Memory B cell (primary cell): ENCODE results near the gene RTL1.

ENCODE experiments used
- ATAC-seq: fragments of 150-1000 bp; cut with Tn5 transposase; 2 replicates; pipeline ENCODE4 v1.10.0; 2021; ENCODE audit warnings: low read depth, mild to moderate bottlenecking, moderate library complexity
- DNase-seq, 2 donors: peaks; one replicate each; pipeline ENCODE4 v3.0.0; 2022; ENCODE audit warnings: low spot score in 2 of 2
- H3K27ac Mint-ChIP-seq: one replicate; pipeline ENCODE4 v1.8.0; 2022; ENCODE audit warnings: mild to moderate bottlenecking, moderate library complexity, mixed read lengths
- H3K27me3 Mint-ChIP-seq: one replicate; pipeline ENCODE4 v1.8.0; 2022; ENCODE audit warnings: mixed read lengths
- H3K36me3 Mint-ChIP-seq: one replicate; pipeline ENCODE4 v1.8.0; 2022; ENCODE audit warnings: mild to moderate bottlenecking, mixed read lengths
- H3K4me1 Mint-ChIP-seq: one replicate; pipeline ENCODE4 v1.8.0; 2022; ENCODE audit warnings: mixed read lengths
- H3K4me3 Mint-ChIP-seq: one replicate; pipeline ENCODE4 v1.8.0; 2022; ENCODE audit warnings: mild to moderate bottlenecking, moderate library complexity, mixed read lengths
- H3K9me3 Mint-ChIP-seq: one replicate; pipeline ENCODE4 v1.8.0; 2022; ENCODE audit warnings: mixed read lengths

Gene RTL1

DNA sequence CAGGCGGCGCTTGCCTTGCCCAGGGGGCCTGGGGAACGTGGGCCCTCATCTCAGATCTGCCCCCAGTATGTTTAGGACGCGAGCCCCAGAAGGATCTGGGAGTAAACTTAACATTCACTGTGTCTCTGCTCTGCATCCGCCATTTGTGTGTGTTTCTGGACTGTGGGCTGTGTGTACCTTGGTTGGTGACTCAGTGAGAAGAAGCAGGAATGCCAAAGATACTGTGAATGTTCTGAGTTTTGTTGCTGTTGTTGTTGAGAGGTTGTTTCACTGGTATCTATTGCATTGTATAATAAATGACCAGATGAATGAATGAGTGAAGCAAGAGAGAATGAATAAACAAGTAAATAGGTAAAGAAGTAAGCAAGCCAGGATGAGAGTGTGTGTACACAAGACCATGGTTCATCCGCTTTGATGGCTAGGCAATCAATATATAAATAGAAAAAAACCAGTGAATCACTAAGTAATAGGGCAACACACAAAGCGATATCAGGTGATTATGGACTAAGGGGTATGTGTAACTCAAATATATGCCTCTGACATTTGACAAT is 57.1 kb downstream of the RTL1 start:
- Mint-ChIP-seq H3K4me1 (no peaks in the 10 kb centered on the region), H3K27me3 (peaks cover 2% of the 10 kb centered on the region), H3K36me3 (no peaks in the 10 kb centered on the region), H3K4me3 (no peak overlapping the region), H3K9me3 (no peaks in the 10 kb centered on the region), H3K27ac (no peak overlapping the region)
- ATAC-seq (no peak), DNase-seq (no peak)

DNA sequence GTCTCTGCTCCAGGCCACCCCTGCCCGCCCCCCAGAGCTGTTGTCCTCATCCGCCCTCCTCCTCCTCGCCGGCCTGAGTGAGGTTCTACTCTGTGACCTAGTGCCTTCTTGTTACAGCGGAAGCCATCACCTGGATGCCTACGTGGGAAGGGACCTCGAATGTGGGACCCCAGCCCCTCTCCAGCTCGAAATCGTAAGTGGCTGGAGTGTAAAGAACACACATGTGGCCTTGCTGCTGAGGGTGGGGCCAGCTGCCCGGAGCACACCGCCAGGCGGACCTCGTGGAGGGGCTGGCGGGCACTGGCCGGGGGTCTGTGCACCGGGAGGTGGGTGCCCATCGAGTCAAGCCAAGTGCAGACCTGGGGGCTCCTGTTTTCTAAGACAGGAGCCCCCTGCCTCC is 58.2 kb downstream of the RTL1 start:
- Mint-ChIP-seq H3K9me3 (no peaks in the 10 kb centered on the region), H3K27me3 (peaks cover 2% of the 10 kb centered on the region), H3K36me3 (no peaks in the 10 kb centered on the region), H3K4me3 (no peak overlapping the region), H3K4me1 (no peaks in the 10 kb centered on the region), H3K27ac (no peak overlapping the region)
- no peak for ATAC-seq
- DNase-seq, result no peak

DNA sequence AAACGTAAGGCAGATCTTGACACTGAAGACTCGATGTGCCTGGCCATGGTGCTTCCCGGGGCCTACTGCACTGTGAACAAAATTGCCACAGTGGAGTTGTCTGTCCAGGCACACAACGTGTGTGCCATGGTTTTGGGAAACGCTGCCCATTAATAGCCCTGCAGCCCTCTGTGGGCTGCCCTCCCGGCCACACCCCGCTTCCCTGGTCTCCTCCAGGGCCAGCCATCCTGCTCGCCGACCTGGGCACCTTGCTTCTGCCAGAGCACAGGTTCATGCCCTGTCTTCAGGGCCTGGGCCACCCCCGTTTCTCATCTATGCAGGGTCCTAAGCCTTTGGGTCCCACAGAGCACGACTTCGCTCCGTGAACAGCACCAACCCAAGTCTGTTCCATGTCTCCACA is 58.7 kb downstream of the RTL1 start:
- ATAC-seq (no peak), DNase-seq (no peak)
- Mint-ChIP-seq H3K36me3 (no peaks in the 10 kb centered on the region), H3K27ac (no peak overlapping the region), H3K27me3 (peaks cover 2% of the 10 kb centered on the region), H3K4me3 (no peak overlapping the region), H3K9me3 (no peaks in the 10 kb centered on the region), H3K4me1 (no peaks in the 10 kb centered on the region)

DNA sequence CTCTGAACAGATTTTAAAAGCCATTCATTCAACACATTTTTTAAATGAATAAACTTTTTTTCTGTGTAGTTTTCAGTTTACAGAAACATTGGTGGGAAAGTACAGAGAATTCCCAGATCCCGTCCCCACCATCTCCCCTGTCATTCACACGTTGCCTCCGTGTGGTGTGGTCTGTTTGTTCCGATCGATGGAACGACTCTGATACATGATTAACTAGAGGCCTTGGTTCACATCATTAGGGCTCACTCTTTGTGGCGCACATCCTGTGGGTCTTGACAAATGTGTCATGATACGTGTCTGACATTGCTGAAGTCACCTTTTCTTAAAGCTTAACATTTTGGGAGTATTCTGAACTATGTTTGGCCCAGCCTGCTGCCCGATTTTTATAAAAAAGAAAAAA is 59.1 kb downstream of the RTL1 start:
- H3K36me3 Mint-ChIP-seq, result no peaks in the 10 kb centered on the region
- H3K27me3 Mint-ChIP-seq, result peaks cover 2% of the 10 kb centered on the region
- no peaks in the 10 kb centered on the region for H3K4me1 Mint-ChIP-seq
- DNase-seq, result no peak
- no peak overlapping the region for H3K27ac Mint-ChIP-seq
- no peak overlapping the region for H3K4me3 Mint-ChIP-seq
- no peaks in the 10 kb centered on the region for H3K9me3 Mint-ChIP-seq
- no peak for ATAC-seq

DNA sequence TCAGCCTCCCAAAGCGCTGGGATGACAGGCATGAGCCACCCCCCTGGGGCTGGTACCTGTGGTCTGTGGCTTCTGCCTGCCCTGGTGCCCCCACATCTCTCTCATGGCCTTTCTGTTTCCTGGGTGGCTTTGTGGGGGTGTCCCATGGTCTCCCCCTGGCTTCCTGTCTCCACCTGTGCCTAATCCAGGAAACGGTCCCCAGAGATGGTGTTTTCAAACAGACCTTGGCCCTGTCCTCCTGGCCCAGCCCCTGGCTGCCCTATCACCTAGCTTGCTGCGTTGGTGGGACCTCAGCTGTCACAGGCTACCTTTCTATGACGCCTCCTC is 59.5 kb downstream of the RTL1 start:
- Mint-ChIP-seq H3K36me3 (no peaks in the 10 kb centered on the region), H3K27ac (no peak overlapping the region), H3K9me3 (no peaks in the 10 kb centered on the region), H3K4me1 (no peaks in the 10 kb centered on the region), H3K4me3 (no peak overlapping the region), H3K27me3 (peaks cover 2% of the 10 kb centered on the region)
- DNase-seq (no peak), ATAC-seq (no peak)

DNA sequence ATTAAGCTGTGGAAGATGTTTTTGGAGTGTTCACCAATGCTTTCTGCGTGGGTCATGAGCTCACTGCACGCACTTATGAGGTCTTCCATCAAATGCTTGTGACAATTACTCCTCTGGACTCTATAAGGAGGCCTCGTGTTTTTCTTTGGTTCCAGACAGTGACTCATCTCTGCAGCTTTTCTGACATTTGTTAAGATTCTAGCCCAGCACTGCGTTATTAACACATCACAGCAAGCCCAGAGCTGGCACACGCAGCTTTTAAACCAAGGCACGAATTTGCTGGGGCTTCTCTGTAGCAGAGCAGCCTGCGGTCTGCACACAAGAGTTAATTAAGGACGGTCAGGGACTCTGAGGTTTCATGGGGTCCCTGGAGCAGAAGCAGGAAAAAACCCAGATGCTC is 60.7 kb downstream of the RTL1 start:
- H3K4me3 Mint-ChIP-seq, result no peak overlapping the region
- H3K27ac Mint-ChIP-seq, result no peak overlapping the region

DNA sequence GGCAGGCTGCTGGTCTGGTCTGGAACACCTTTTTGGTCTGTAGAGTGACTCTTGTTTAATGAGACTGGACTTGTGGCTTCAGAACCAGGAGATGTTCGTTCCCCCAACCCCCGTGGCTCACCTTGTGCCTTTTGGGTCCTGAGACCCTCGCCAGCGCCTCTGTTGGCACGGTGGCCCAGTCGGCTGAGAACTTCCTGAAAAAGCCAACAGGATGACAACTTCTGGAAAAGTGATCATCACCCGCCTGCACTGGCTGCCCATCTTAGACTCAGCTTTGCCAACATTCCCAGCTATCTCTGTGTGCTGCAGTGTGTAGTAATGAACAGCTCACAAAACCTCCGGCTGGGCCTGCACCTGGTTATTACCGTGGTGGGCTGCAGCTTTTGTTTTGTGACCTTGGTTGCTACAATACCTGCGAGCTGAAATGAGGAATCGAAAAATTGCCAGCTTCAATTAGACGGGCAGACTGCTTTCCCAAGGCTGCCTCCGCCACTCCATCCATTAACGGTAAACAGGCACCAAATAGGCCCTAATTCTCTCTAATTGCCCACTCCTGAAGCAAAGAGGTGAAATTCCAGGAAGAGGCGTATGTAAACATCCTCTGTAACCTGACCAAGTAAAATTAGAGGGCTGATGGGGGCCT is 61.6 kb downstream of the RTL1 start:
- H3K4me3 Mint-ChIP-seq, result no peak overlapping the region
- H3K9me3 Mint-ChIP-seq, result no peaks in the 10 kb centered on the region
- no peak for DNase-seq
- no peak for ATAC-seq
- no peak overlapping the region for H3K27ac Mint-ChIP-seq
- H3K27me3 Mint-ChIP-seq, result peaks cover 4% of the 10 kb centered on the region
- H3K4me1 Mint-ChIP-seq, result no peaks in the 10 kb centered on the region
- H3K36me3 Mint-ChIP-seq, result no peaks in the 10 kb centered on the region

More for the DNA sequence above, 60.7 kb downstream of the RTL1 start:
- ATAC-seq, result no peak
- Mint-ChIP-seq H3K27me3 (peaks cover 4% of the 10 kb centered on the region), H3K9me3 (no peaks in the 10 kb centered on the region), H3K4me1 (no peaks in the 10 kb centered on the region), H3K36me3 (no peaks in the 10 kb centered on the region)
- DNase-seq, result no peak

DNA sequence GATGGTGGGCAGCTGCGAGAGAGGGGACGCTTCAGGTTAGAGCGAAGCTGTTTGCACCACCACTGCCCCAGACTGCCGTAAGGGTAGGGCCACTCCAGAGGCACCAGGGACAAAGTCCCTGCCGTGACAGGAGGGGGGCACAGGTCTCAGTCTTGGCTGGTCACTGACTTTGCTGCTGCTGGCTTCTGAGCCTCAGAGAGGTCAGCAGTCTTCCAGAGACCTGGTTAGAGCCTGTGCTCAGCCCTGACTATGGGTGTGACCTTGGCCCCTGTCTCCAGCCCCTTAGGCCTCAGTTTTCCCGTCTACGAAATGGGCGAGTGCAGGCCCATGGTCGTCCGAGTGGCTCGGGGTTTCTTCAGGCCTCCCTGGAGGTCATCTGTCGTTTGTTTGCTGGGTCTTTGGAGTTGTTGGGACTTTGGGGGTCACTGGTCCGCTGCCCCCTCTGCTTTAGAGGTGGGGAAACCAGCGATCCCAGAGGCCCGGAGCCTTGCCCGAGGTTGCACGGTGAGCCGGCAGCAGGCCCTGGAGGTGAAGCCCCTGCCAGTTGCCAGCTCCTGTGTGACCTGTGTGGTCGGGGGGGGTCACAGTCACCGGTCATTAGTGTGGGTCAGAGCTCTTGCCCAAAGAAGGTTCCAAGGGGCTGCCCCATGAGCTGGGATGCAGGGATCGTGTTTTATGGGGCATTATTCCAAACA is 62.3 kb downstream of the RTL1 start:
- no peaks in the 10 kb centered on the region for H3K4me1 Mint-ChIP-seq
- H3K27ac Mint-ChIP-seq, result no peak overlapping the region
- H3K9me3 Mint-ChIP-seq, result no peaks in the 10 kb centered on the region
- H3K36me3 Mint-ChIP-seq, result no peaks in the 10 kb centered on the region
- no peak overlapping the region for H3K4me3 Mint-ChIP-seq
- H3K27me3 Mint-ChIP-seq, result peaks cover 4% of the 10 kb centered on the region
- DNase-seq (no peak), ATAC-seq (no peak)

DNA sequence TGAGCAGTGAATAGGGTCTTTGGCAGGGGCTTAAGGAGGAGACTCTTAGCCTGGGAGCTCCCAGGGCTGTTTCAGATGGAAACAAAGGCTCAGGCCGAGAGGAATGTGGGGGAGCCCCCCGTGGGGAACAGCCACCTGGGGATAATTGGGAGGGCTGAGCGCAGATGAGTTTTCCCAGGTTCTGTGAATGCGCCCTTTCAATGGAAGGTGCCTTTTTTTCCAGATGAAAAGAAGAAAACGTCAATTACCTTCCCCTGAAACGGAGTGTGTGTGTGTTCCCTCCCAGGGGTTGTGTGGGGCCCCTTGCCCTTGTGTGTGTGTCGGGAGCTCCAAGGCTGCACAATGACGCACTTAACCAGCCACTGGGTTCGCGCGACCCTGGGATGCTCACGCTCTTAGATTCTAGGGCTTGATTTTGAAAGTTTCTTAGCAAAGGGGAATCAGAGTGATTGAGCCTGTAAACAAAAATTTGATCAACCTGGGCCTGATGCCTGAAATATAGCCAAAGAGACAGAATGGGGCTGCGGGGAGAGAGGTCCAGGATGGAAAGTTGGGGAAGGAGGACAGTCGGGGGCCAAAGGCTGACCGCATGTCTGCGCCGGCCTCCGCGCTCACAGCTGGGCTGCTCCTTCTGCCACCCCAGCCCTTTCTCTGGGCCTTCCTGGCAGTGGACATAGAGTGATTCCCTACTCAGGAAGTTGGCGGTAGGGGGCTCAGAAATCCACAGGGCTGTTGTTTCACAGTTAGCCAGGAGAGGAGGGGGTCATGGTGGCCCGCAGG is 63.0 kb downstream of the RTL1 start:
- no peaks in the 10 kb centered on the region for H3K9me3 Mint-ChIP-seq
- no peak for ATAC-seq
- peaks cover 8% of the 10 kb centered on the region for H3K27me3 Mint-ChIP-seq
- H3K27ac Mint-ChIP-seq, result no peak overlapping the region
- no peak for DNase-seq
- no peak overlapping the region for H3K4me3 Mint-ChIP-seq
- H3K4me1 Mint-ChIP-seq, result no peaks in the 10 kb centered on the region
- no peaks in the 10 kb centered on the region for H3K36me3 Mint-ChIP-seq

DNA sequence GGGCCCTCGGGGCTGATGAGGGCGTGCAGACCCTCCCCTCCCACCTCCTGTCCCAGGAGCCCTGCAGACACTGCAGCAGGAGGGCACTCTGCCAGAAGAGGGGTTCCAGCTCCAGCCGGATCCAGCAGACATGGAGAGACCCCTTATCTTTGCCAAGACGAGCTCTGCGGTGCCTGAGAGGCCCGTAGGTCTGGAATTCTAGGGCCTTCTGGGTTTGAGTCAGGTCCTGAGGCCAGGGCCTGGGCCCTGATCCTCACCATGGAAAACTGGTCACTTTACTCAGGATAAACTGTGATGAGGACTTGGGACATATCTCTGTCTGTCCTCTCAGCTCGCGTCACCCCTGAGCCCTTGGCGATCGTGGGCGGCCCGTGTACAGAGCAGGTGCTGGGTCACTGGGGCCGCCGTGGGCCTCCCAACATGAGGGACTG is 63.8 kb downstream of the RTL1 start:
- no peak for ATAC-seq
- no peak overlapping the region for H3K4me3 Mint-ChIP-seq
- no peaks in the 10 kb centered on the region for H3K36me3 Mint-ChIP-seq
- no peak for DNase-seq
- H3K9me3 Mint-ChIP-seq, result no peaks in the 10 kb centered on the region
- peaks cover 12% of the 10 kb centered on the region for H3K27me3 Mint-ChIP-seq
- H3K4me1 Mint-ChIP-seq, result no peaks in the 10 kb centered on the region
- H3K27ac Mint-ChIP-seq, result no peak overlapping the region

DNA sequence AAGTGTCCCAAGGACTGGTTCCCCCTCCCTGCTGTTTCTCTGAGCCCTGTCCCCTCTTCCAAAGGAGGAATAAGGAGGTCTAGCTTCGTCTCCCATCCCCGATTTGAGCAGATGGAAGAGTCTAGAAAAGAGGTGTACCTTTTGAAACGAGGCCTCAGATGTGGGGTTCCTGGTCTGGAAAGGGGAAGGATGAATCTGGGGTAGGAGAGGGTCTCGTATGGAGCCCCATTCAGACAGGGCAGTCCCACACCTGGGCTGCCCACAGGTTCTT is 64.3 kb downstream of the RTL1 start:
- Mint-ChIP-seq H3K27ac (no peak overlapping the region), H3K36me3 (no peaks in the 10 kb centered on the region), H3K9me3 (no peaks in the 10 kb centered on the region), H3K4me1 (no peaks in the 10 kb centered on the region), H3K27me3 (peaks cover 14% of the 10 kb centered on the region), H3K4me3 (no peak overlapping the region)
- DNase-seq (no peak), ATAC-seq (no peak)

DNA sequence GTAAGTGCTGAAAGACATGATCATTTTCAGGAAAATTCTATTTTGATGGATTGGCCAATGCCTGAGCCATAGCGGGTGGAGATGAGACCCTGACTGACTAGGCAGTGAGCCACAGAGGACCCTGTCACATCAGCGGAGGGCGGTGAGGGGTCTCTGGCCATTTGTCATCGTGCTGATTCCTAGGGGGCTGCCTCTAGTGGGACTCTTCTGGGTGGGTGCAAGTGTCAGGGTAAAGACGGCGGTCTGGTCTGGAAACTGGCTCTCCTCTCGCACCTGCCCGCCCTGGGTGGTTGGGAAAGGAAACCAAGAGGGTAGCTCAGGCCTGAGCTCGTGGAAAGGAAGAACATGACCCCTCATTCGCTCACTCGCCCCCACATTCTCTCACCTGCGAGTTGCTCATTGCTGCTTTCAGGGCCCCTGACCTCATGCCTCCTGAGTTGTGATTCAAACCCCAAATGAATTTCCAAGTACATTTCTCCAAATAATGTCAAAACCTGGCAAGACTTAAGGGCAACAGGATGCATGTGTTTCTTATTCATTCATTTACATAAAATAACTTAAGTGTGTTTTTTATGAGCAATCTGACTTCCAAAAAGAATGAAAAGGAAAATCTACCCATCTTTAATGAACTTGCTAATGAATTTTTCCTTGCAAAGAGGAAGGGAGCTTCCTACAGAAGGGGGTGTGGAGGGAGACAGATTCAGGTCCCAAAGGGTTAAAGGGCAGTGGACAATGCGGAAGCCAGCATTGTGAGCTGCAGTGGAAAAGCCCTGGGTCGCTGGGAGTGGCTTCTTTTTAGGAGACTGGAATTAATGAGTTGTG is 64.8 kb downstream of the RTL1 start:
- no peak for DNase-seq
- H3K36me3 Mint-ChIP-seq, result no peaks in the 10 kb centered on the region
- no peaks in the 10 kb centered on the region for H3K4me1 Mint-ChIP-seq
- peaks cover 14% of the 10 kb centered on the region for H3K27me3 Mint-ChIP-seq
- no peak overlapping the region for H3K4me3 Mint-ChIP-seq
- no peak for ATAC-seq
- no peak overlapping the region for H3K27ac Mint-ChIP-seq
- no peaks in the 10 kb centered on the region for H3K9me3 Mint-ChIP-seq

DNA sequence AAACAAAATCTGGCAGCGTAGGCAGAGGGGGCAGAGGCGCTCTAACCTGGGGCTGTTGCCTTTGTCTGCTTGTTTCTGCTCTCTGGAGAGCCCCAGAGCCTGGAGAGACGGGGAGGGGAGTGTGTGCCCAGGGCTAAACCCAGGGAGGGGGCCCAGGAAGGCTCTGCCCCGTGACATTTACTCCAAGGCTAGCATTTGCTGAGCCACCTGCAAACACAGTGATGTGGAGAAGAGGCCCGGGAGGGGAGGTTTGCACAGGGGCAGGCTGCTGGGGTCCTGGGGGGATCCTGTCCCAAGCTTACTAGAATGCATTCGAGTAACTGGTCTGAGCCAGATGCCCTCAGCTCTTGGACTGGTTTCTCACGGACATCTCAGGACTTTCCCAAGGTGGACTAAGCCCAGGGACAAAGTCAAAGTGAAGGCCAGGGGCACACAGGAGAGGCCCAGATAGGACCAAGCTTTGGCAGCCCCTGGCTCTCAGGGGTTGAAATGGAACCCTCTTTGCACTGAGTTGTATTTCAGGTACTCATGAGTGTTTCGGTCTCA is 65.6 kb downstream of the RTL1 start:
- no peaks in the 10 kb centered on the region for H3K9me3 Mint-ChIP-seq
- H3K36me3 Mint-ChIP-seq, result no peaks in the 10 kb centered on the region
- DNase-seq (no peak), ATAC-seq (no peak)
- no peaks in the 10 kb centered on the region for H3K4me1 Mint-ChIP-seq
- H3K27me3 Mint-ChIP-seq, result peaks cover 12% of the 10 kb centered on the region
- H3K4me3 Mint-ChIP-seq, result no peak overlapping the region
- H3K27ac Mint-ChIP-seq, result no peak overlapping the region
